ENCODE measurements around the gene ITPK1. TPM values are rescaled to one million over a fixed set of nuclear protein-coding genes. Genes with fewer than 3 reads are reported as not detected.
"Not testable (repeated sequence)": the region's sequence is repeated elsewhere in the genome, so short reads cannot be mapped to it uniquely, and the experiment has no call there.

Gene ITPK1
- 35.9 TPM for total RNA-seq

DNA sequence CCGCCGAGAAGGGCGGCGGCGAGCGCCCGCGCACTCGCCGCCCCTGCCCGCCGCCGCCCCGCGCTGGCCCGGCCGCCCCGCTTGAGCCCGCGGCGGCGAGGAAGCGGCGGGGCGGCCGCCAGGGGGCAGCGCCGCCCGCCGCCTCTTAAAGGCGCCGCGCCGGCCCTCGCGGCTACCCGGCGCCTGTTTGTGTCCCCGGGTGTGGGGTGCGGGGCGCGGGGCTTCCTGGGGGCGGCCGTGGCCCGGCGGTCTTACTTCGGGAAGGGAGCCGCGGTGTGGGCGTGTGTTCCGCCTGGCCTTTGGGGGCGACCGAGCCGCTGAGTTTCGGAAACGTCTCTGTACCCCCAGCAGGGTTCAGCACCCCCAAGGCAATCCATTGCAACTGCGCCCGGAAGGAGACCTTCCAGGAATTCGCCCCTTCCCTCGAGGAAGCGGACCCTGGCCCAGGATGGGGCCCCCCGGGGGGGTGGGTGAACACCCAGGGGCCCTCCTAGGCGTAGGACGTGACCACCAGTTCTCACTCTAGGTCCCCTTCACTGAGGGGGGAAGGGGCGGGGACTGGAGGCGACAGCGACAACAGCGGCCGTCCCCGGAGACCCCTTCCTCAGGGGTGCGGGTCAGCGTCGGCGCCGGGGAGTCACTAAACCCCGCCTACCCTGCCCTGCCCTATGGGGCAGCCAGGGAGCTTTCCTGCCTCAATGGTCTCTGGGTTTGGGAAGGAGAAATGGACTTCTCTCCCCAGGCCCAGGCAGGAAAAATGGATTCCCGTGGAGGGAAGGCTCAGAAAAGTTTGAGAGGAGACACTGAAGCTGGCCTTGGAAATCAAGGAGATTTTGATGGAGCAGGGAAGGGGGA is at the start of gene ITPK1:
Gene ITPK1, minus strand, starts transcription at position 105 of the 855 bp plus-strand sequence. CDS start 762 bp downstream, outside the sequence.
- H3K4me3 ChIP-seq (ENCODE audit: low read length): peak within 1 kb of the TSS; percentile 74
- H3K27me3 ChIP-seq (ENCODE audit: insufficient read depth, low read length): no peaks in the 10 kb centered on the region
- peaks cover 61% of the 10 kb centered on the region for H3K4me1 ChIP-seq (ENCODE audit: insufficient read depth, low read length)
- H3K9me3 ChIP-seq (ENCODE audit: low read depth, low read length): no peaks in the 10 kb centered on the region

DNA sequence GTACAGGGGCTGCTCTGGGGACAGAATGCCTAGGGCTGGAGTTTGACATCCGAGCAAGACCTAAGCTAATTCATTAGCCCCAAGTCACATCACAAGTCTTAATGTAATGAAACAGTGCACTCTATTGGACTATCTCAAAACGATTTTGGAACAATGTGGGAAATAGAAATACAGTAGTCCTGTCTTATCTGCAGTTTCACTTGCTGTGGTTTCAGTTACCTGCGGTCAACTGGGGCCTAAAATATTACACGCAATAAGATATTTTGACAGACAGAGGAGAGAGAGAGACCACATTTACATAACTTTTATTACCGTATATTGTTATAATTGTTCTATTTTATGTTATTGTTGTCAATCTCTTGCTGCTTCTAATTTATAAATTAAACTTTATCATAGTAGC is 47.8 kb upstream of the ITPK1 start:
- Histone ChIP-seq H3K4me1 (ENCODE audit: insufficient read depth, low read length) (no peaks in the 10 kb centered on the region), H3K9me3 (ENCODE audit: low read depth, low read length) (no peaks in the 10 kb centered on the region), H3K27me3 (ENCODE audit: insufficient read depth, low read length) (no peaks in the 10 kb centered on the region), H3K4me3 (ENCODE audit: low read length) (no peak overlapping the region)

DNA sequence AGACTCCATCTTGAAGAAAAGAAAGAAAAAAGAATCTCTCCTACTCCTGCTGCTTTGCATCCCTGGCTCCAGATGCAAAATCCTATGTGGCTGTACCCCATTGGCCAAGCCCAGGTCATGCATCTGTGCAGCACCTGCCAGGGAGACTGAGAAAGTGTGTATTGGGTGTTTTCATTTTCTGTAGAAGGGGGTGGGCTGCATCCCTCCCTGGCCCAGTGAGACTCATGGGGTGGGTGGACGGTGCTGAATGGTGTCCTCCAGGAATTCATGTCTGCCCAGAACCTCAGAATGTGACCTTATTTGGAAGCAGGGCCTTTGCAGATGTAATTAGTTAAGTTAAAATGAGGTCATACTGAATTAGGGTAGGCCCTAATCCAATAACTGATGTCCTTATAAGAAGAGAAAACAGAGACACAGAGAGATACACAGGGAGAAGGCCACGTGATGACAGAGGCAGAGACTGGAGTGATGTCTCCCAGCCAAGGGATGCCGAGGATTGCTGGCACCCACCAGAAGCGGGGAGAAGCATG is 45.8 kb upstream of the ITPK1 start:
- Histone ChIP-seq H3K4me1 (ENCODE audit: insufficient read depth, low read length) (no peaks in the 10 kb centered on the region), H3K27me3 (ENCODE audit: insufficient read depth, low read length) (no peaks in the 10 kb centered on the region), H3K9me3 (ENCODE audit: low read depth, low read length) (no peaks in the 10 kb centered on the region), H3K4me3 (ENCODE audit: low read length) (no peak overlapping the region)

DNA sequence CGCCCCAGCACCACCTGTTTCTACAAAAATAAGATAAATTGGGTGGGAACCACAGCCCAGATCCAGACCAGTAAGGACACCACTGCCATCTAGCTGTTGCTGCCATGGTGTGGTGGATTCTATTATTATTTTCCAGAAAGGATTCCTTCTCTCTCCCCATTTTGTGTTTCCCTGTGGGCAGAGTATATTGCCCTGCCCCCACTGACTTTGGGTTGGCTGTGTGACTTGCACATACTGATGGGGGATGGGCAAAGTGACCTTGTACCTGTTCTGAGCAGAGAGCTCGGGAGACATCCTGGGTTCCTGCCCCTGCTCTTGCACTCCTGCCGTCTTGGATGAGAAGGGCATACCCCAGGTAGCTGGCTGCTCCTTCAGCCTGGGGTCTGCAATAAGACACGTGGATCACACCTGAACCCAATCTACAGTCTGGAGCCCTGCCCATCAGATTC is 44.7 kb upstream of the ITPK1 start:
- no peak overlapping the region for H3K4me3 ChIP-seq (ENCODE audit: low read length)
- no peaks in the 10 kb centered on the region for H3K27me3 ChIP-seq (ENCODE audit: insufficient read depth, low read length)
- no peaks in the 10 kb centered on the region for H3K4me1 ChIP-seq (ENCODE audit: insufficient read depth, low read length)
- no peaks in the 10 kb centered on the region for H3K9me3 ChIP-seq (ENCODE audit: low read depth, low read length)

DNA sequence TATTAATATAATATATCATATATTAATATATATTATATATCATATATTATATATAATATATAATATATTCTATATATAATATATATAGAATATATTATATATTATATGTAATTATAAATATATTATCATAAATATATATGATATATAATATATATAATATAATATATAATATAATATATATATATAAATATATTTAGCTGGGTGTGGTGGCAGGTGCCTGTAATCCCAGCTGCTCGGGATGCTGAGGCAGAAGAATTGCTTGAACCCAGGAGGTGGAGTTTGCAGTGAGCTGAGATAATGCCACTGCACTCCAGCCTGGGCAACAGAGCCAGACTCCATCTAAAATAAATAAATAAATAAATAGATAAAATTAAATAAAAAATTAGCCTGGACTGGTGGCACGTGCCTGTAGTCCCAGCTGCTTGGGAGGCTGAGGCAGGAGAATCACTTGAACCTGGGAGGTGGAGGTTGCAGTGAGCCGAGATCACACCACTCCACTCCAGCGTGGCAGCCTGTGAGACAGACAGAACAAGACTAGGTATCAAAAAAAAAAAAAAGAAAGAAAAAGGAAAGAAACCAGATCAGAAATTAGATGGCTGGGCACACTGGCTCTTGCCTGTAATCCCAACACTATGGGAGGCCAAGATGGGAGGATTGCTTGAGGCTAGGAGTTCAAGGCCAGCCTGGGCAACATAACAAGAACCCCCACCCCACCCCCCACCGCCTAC is 44.1 kb upstream of the ITPK1 start:
- not testable (repeated sequence) for H3K27me3 ChIP-seq (ENCODE audit: insufficient read depth, low read length); H3K4me1 ChIP-seq (ENCODE audit: insufficient read depth, low read length); H3K9me3 ChIP-seq (ENCODE audit: low read depth, low read length); H3K4me3 ChIP-seq (ENCODE audit: low read length)

DNA sequence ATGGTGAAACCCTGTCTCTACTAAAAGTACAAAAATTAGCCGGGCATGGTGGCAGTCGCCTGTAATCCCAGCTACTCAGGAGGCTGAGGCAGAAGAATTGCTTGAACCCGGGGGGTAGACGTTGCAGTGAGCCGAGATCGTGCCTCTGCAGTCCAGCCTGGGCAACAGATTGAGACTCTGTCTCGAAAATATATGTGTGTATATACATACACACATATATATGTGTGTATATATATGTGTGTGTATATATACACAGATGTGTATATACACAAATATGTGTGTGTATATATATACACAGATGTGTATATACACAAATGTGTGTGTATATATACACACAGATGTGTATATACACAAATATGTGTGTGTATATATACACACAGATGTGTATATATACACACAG is 42.6 kb upstream of the ITPK1 start:
- H3K27me3 ChIP-seq (ENCODE audit: insufficient read depth, low read length); H3K9me3 ChIP-seq (ENCODE audit: low read depth, low read length); H3K4me3 ChIP-seq (ENCODE audit: low read length); H3K4me1 ChIP-seq (ENCODE audit: insufficient read depth, low read length): not testable (repeated sequence)

DNA sequence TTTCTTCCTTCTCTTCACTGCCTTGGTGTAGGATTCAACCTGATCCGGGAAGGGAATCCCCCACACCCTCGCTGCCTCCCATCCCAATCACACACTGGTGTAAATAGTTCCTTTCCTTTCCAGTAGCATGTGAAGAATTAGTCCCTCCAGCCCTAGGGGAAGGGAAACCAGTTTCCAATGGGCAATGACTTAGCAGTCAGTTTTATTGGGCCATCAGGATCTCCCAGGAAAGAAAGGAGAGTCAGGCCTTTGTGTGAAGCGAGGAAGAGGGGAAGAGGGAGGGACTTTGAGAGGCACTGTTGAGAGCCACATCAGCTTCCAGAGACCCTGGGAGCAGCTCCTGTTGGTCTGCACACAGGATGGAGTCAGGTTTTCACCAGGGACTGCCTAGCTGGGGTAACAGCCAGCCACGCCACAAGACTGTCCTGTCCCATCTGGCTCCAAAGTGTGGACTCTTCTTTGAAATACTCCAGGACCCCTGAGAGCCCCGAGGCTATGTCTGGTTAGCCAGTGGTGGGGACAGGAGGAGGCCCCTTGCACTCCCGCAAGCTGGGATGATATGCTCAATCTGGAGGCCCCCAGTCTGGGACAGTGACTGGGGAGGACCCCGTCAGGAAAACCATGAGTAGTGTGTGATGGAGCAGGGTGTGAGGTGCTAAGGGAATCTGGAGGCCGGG is 41.1 kb upstream of the ITPK1 start:
- no peaks in the 10 kb centered on the region for H3K27me3 ChIP-seq (ENCODE audit: insufficient read depth, low read length)
- peaks cover 15% of the 10 kb centered on the region for H3K4me1 ChIP-seq (ENCODE audit: insufficient read depth, low read length)
- H3K4me3 ChIP-seq (ENCODE audit: low read length): no peak overlapping the region
- no peaks in the 10 kb centered on the region for H3K9me3 ChIP-seq (ENCODE audit: low read depth, low read length)

DNA sequence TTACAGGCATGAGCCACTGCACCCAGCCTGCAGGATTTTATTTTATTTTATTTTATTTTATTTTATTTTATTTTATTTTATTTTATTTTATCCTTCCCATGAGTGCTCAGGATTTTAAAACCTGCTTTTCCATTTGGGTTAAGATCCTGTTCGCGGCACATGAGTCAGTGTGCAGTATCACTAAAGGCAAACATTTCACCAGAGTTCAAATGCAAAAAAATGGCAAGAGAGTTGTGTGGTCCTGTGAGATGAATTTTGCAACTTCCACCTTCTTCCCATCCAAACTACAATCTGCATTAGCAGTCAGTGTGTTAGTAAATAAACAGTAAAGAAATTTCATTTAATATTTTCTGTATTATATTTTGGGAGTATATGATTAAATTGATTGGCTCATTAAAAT is 39.9 kb upstream of the ITPK1 start:
- H3K27me3 ChIP-seq (ENCODE audit: insufficient read depth, low read length): no peaks in the 10 kb centered on the region
- H3K9me3 ChIP-seq (ENCODE audit: low read depth, low read length): no peaks in the 10 kb centered on the region
- peaks cover 25% of the 10 kb centered on the region for H3K4me1 ChIP-seq (ENCODE audit: insufficient read depth, low read length)
- no peak overlapping the region for H3K4me3 ChIP-seq (ENCODE audit: low read length)

DNA sequence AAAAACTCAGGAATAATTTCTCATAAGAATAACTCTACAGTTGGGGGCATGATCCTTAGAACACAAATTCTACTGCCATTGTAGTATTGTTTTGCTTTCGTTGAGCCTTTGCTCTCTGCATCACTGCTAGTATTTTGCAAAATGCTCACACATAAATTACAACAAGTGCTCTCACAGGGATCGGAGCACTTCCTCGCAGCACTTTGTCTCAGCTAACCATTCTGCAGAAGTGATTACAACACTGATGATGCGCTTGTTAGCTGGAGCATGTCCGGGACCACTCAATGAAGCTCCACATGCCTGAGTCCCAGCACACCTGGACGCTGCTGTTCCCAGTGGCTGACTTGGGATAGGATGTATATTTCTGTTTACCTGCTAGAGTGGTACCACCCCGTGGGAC is 37.4 kb upstream of the ITPK1 start:
- H3K4me1 ChIP-seq (ENCODE audit: insufficient read depth, low read length): peaks cover 33% of the 10 kb centered on the region
- no peaks in the 10 kb centered on the region for H3K9me3 ChIP-seq (ENCODE audit: low read depth, low read length)
- H3K4me3 ChIP-seq (ENCODE audit: low read length): no peak overlapping the region
- no peaks in the 10 kb centered on the region for H3K27me3 ChIP-seq (ENCODE audit: insufficient read depth, low read length)

DNA sequence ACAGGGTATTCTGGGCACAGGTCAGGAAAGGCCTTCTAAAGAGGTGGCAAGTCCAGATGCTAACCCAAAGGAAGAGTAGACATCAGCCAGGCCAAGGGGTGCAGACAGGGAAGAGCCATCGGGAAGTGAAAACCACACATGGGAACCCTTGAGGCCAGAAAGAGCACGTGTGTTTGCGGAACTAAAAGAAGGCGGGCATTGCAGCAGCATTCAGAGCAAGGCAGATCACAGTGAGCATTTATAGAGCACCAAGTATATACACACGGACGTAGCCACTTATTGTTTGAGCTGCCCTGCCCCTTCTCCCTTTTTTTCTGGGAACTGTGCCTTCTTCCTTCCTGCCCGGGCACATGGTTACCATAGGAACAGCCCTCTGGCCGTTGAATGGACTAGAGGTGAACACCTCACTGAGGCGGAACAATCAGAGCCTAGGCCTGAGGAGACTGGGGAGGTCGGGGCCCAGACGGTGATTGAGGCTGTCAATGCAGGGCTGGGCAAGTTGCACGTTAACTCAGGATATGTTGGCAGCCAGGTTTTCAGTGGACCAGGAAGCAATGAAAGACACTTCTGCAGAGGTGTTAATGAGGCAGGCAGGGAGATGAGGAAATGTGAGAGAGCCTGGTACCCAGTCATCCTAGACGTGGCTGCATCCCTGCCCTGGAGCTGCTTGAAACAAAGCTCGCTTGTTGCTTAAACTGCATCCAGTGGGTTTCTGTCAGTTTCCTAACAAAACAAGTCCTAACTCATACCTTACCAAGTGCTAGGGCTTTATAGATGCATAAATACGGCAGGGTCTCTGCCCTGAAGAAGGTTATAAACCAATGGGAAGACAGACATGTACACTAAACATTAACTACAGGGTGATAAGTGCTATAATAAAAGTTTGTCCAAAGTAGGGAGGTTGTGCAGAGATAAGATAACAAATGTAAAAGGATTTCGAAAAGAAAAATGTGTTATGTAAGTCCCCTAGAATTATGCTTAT is 34.8 kb upstream of the ITPK1 start:
- no peaks in the 10 kb centered on the region for H3K9me3 ChIP-seq (ENCODE audit: low read depth, low read length)
- H3K4me3 ChIP-seq (ENCODE audit: low read length): no peak overlapping the region
- H3K27me3 ChIP-seq (ENCODE audit: insufficient read depth, low read length): no peaks in the 10 kb centered on the region
- peaks cover 33% of the 10 kb centered on the region for H3K4me1 ChIP-seq (ENCODE audit: insufficient read depth, low read length)

DNA sequence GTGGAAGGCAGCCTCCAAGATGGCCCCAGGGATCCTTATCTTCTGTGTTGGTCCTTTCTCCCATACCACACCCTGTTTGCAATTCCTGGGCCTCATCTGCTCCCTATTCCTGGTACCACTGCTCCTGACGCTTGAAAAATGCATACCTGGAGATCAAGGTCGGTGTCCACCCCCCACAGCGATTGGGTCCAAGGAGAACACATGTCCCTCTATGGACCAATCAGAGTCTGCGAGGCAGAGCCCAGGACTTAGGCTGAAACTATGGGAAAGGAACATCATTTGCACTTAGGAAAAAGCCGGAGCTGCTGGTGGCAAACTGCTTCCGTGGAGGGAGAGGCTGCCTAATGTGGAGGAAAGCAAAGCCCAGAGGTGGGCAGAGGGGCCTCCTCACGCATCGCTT is 33.3 kb upstream of the ITPK1 start:
- H3K4me1 ChIP-seq (ENCODE audit: insufficient read depth, low read length): peaks cover 33% of the 10 kb centered on the region
- no peak overlapping the region for H3K4me3 ChIP-seq (ENCODE audit: low read length)
- no peaks in the 10 kb centered on the region for H3K9me3 ChIP-seq (ENCODE audit: low read depth, low read length)
- H3K27me3 ChIP-seq (ENCODE audit: insufficient read depth, low read length): no peaks in the 10 kb centered on the region

DNA sequence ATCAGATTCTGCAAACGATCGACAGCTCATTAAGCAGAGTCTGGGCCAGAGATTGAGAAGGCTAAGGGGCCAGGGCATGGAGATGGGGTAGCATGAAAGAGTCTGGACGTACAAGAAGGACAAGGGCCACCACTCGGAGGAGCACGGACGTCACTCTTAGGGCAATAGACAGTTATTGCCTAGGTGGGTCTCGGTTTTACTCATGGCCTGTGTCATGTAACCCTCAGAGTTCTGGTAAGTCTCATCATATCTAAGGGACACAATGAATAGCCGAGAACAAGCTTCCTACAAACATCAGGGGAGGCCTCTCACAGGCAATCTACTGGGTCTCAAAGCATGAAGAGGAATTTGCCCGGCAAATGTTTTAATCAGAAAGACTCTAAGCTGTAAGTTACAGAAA is 30.4 kb upstream of the ITPK1 start:
- Histone ChIP-seq H3K4me3 (ENCODE audit: low read length) (no peak overlapping the region), H3K9me3 (ENCODE audit: low read depth, low read length) (no peaks in the 10 kb centered on the region), H3K4me1 (ENCODE audit: insufficient read depth, low read length) (peaks cover 11% of the 10 kb centered on the region), H3K27me3 (ENCODE audit: insufficient read depth, low read length) (no peaks in the 10 kb centered on the region)

DNA sequence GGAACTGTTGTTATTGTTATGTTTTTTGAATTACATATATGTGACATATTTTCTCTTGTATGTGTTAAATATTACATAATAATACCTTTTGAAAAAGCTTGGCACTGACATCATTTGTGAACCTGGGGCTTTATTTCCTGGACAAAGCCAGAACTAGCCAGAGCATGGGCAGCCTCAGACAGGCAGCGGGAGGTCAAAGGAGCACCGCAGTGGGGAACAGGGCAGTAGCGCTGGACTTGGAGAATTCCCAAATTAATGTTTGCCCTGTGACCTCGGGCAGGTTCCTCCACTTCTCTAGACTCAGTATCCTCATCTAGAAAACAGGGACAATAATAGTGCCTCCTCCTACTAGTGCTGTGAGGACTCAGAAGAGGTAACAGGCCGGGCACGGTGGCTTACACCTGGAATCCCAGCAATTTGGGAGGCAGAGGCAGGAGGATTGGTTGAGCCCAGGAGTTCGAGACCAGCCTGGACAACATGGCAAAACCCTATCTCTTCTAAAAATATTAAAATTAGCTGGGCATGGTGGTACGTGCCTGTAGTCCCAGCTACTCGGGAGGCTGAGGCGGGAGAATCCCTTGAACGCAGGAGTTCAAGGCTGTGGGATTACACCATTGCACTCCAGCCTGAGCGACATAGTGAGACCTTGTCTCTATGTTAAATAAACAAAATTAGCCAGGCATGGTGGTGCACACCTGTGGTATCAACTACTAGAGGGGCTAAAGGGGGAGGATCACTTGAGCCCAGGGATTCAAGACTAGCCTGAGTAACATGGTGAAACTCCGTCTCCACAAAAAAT is 27.3 kb upstream of the ITPK1 start:
- Histone ChIP-seq H3K9me3 (ENCODE audit: low read depth, low read length) (no peaks in the 10 kb centered on the region), H3K27me3 (ENCODE audit: insufficient read depth, low read length) (no peaks in the 10 kb centered on the region), H3K4me3 (ENCODE audit: low read length) (no peak overlapping the region), H3K4me1 (ENCODE audit: insufficient read depth, low read length) (no peaks in the 10 kb centered on the region)

Measured in mononuclear cell (primary cell).